H1 (cell line): ENCODE results near the gene NMRK1. TPM values are rescaled to one million over a fixed set of nuclear protein-coding genes. Genes with fewer than 3 reads are reported as not detected.

Source experiments
- CTCF ChIA-PET: fragments of 300-600 bp; sonication (Branson Sonifier 250); formaldehyde crosslinking; loops from one replicate; lab custom pipeline; 2021; ENCODE audit not compliant: partially characterized antibody; lab: Charles Lee
- POLR2A ChIA-PET: fragments of 300-600 bp; sonication (Branson Sonifier 250); formaldehyde crosslinking; loops from one replicate; lab custom pipeline; 2021; ENCODE audit warnings: inconsistent platforms; ENCODE audit not compliant: partially characterized antibody; lab: Charles Lee
- DNase-seq, 2 experiments: peaks; one replicate each; pipeline versions ENCODE4 v3.0.0 to v3.0.0-alpha.2; 2010 to 2022; ENCODE audit warnings: low spot score in 2 of 2, low read depth in 1 of 2, mixed read lengths in 1 of 2
- FAIRE-seq: peaks from 2 replicates; lab custom pipeline; 2011; peaks lifted over from hg19 to GRCh38; lab: Jason Lieb, UNC
- H2AFZ ChIP-seq: 2 replicates; pipeline ENCODE4 v1.8.1; 2012; ENCODE audit warnings: low read length, inconsistent platforms
- H2AK5ac ChIP-seq: 2 replicates; pipeline ENCODE4 v1.6.1; 2013; ENCODE audit warnings: low read depth, low read length
- H2BK120ac ChIP-seq: replicated peaks from 2 replicates; pipeline ENCODE3; 2013; ENCODE audit warnings: low read depth, low read length, inconsistent platforms
- H2BK12ac ChIP-seq: 2 replicates; pipeline ENCODE4 v1.6.1; 2013; ENCODE audit warnings: low read depth, low read length
- H2BK15ac ChIP-seq: 2 replicates; pipeline ENCODE4 v1.6.1; 2013; ENCODE audit warnings: low read length
- H2BK20ac ChIP-seq: 2 replicates; pipeline ENCODE4 v1.6.1; 2013; ENCODE audit warnings: low read length
- H2BK5ac ChIP-seq: 2 replicates; pipeline ENCODE4 v1.6.1; 2013; ENCODE audit warnings: low read depth, low read length
- H3K14ac ChIP-seq: 2 replicates; pipeline ENCODE4 v1.6.1; 2013; ENCODE audit warnings: inconsistent platforms; ENCODE audit not compliant: insufficient read length
- H3K18ac ChIP-seq: 2 replicates; pipeline ENCODE4 v1.6.1; 2013; ENCODE audit warnings: low read length; ENCODE audit errors: extremely low read depth
- H3K23ac ChIP-seq: 2 replicates; pipeline ENCODE4 v1.6.1; 2013; ENCODE audit warnings: inconsistent platforms; ENCODE audit not compliant: insufficient read length
- H3K23me2 ChIP-seq: 2 replicates; pipeline ENCODE4 v1.6.1; 2013; ENCODE audit warnings: low read depth, low read length
- H3K27ac ChIP-seq: 2 replicates; pipeline ENCODE4 v1.6.1; 2011; ENCODE audit warnings: low read depth, low read length, inconsistent platforms
- H3K27me3 ChIP-seq, 4 experiments: replicated peaks in 1 of 4; 1 replicate in 1 of 4; 2 replicates in 3 of 4; pipeline versions ENCODE4 v1.6.1 to v1.8.1; 2011 to 2013; ENCODE audit warnings: low read length in 3 of 4, mild to moderate bottlenecking in 3 of 4, inconsistent platforms in 2 of 4, mixed read lengths in 2 of 4, moderate library complexity in 1 of 4; ENCODE audit not compliant: control insufficient read depth in 3 of 4, insufficient read depth in 3 of 4; ENCODE audit errors: extremely low read depth in 1 of 4
- H3K36me3 ChIP-seq, 4 experiments: 2 replicates each; pipeline versions ENCODE4 v1.6.1 to v1.8.1; 2011 to 2013; ENCODE audit warnings: mild to moderate bottlenecking in 4 of 4, low read length in 3 of 4, moderate library complexity in 2 of 4, control low read depth in 1 of 4, inconsistent platforms in 1 of 4; ENCODE audit not compliant: insufficient read depth in 4 of 4, control insufficient read depth in 2 of 4
- H3K4ac ChIP-seq: replicated peaks from 2 replicates; pipeline ENCODE3; 2013; ENCODE audit warnings: low read length, low read depth, mixed read lengths, inconsistent platforms; ENCODE audit not compliant: insufficient read length
- H3K4me1 ChIP-seq, 4 experiments: replicated peaks in 1 of 4; 1 replicate in 1 of 4; 2 replicates in 3 of 4; pipeline versions ENCODE4 v1.6.1 to v1.8.1; 2011 to 2013; ENCODE audit warnings: low read length in 3 of 4, inconsistent platforms in 2 of 4, mixed read lengths in 1 of 4; ENCODE audit not compliant: insufficient read depth in 4 of 4, control insufficient read depth in 3 of 4
- H3K4me2 ChIP-seq, 2 experiments: 2 replicates each; pipeline versions ENCODE4 v1.6.1 to v1.8.1; 2011 to 2013; ENCODE audit warnings: low read depth in 2 of 2, low read length in 2 of 2, control low read depth in 1 of 2, inconsistent platforms in 1 of 2, mild to moderate bottlenecking in 1 of 2; ENCODE audit not compliant: insufficient read depth in 1 of 2
- H3K4me3 ChIP-seq, 4 experiments: fragments of 200-600, 300-600 bp in 1 of 4; sonication (generic), shearing (Covaris generic), sonication (Bioruptor Twin) in 1 of 4; 2 replicates each; pipeline versions ENCODE4 v1.5.1 to v1.8.1; 2011 to 2016; ENCODE audit warnings: low read length in 4 of 4, low read depth in 3 of 4, control low read depth in 2 of 4, inconsistent platforms in 2 of 4, mild to moderate bottlenecking in 2 of 4, mixed read lengths in 1 of 4, moderate library complexity in 1 of 4; ENCODE audit not compliant: insufficient read depth in 2 of 4; ENCODE audit errors: extremely low read depth in 1 of 4
- H3K56ac ChIP-seq: replicated peaks from 2 replicates; pipeline ENCODE3; 2013; ENCODE audit warnings: low read depth, mild to moderate bottlenecking, mixed read lengths, low read length, inconsistent platforms; ENCODE audit not compliant: insufficient read length
- H3K79me1 ChIP-seq: 2 replicates; pipeline ENCODE4 v1.6.1; 2013; ENCODE audit warnings: low read depth, low read length, control low read depth
- H3K79me2 ChIP-seq, 2 experiments: 2 replicates each; pipeline versions ENCODE4 v1.6.1 to v1.8.1; 2012 to 2013; ENCODE audit warnings: low read length in 2 of 2, mild to moderate bottlenecking in 2 of 2, inconsistent platforms in 1 of 2; ENCODE audit not compliant: insufficient read depth in 2 of 2, control insufficient read depth in 1 of 2
- H3K9ac ChIP-seq, 4 experiments: replicated peaks in 1 of 4; 1 replicate in 1 of 4; 2 replicates in 3 of 4; pipeline versions ENCODE4 v1.6.1 to v1.8.1; 2011 to 2013; ENCODE audit warnings: low read depth in 3 of 4, low read length in 3 of 4, control low read depth in 2 of 4, mild to moderate bottlenecking in 2 of 4, moderate library complexity in 2 of 4, inconsistent platforms in 1 of 4; ENCODE audit errors: extremely low read depth in 1 of 4
- H3K9me3 ChIP-seq, 2 experiments: 2 replicates each; pipeline versions ENCODE4 v1.6.1 to v1.8.1; 2012 to 2013; ENCODE audit warnings: mild to moderate bottlenecking in 2 of 2, moderate library complexity in 2 of 2, control low read depth in 1 of 2, inconsistent platforms in 1 of 2, low read depth in 1 of 2, low read length in 1 of 2, mixed read lengths in 1 of 2; ENCODE audit not compliant: insufficient read depth in 2 of 2
- H4K20me1 ChIP-seq, 2 experiments: replicated peaks in 1 of 2; 2 replicates each; pipeline versions ENCODE3 to v1.8.1; 2011 to 2013; ENCODE audit warnings: inconsistent platforms in 2 of 2, low read length in 2 of 2, mild to moderate bottlenecking in 1 of 2; ENCODE audit not compliant: insufficient read depth in 2 of 2, control insufficient read depth in 1 of 2
- H4K5ac ChIP-seq: 2 replicates; pipeline ENCODE4 v1.6.1; 2013; ENCODE audit warnings: low read length, low read depth, mixed read lengths, inconsistent platforms; ENCODE audit not compliant: insufficient read length
- H4K8ac ChIP-seq: 2 replicates; pipeline ENCODE4 v1.8.0; 2013; ENCODE audit warnings: mild to moderate bottlenecking, moderate library complexity, low read length, inconsistent platforms; ENCODE audit not compliant: insufficient read depth; ENCODE audit errors: extremely low read depth
- H4K91ac ChIP-seq: replicated peaks from 2 replicates; pipeline ENCODE3; 2013; ENCODE audit warnings: low read length, mixed read lengths, inconsistent platforms; ENCODE audit not compliant: insufficient read length
- ASH2L ChIP-seq: fragments of 200-600, 300-600 bp; sonication (generic); IDR thresholded peaks from one replicate; pipeline ENCODE4 v1.7.1; 2017; ENCODE audit warnings: low read length
- WGBS, 2 experiments: shearing (Covaris generic) in 1 of 2; methylation state at CpG; one replicate each; pipeline versions ENCODE4 v1.1.6 to v1.1.7; 2013 to 2015; ENCODE audit warnings: low lambda C conversion rate in 2 of 2, mixed read lengths in 2 of 2, inconsistent platforms in 1 of 2, low coverage in 1 of 2, missing lambda C conversion rate in 1 of 2; ENCODE audit not compliant: insufficient replicate concordance in 2 of 2, insufficient coverage in 1 of 2, insufficient read length in 1 of 2; ENCODE audit errors: extremely low coverage in 1 of 2, missing lambda C conversion rate in 1 of 2; 5-methylcytosine and 5-hydroxymethylcytosine counted together
- polyA plus RNA-seq, 7 experiments: library from polyadenylated mRNA; depleted of rRNA in 3 of 7; stranded (reverse) in 5 of 7; unstranded in 2 of 7; fragments of >200 nt in 5 of 7; fragments of 200-250 nt in 2 of 7; gene quantifications; 1 replicate in 5 of 7; 2 replicates in 1 of 7; 4 replicates in 1 of 7; pipeline versions ENCODE4 v1.2.1 to v1.2.3, GENCODE V29; 2011 to 2013; ENCODE audit warnings: missing spikeins in 2 of 7, mixed read lengths in 2 of 7
- total RNA-seq: library from RNA; stranded (reverse); fragmentation: NEBNext Ultra II Directional; extraction: Animal tissue kit (Norgen Biotek cat#: 25700); gene quantifications from 2 replicates; pipeline ENCODE4 v1.2.1, GENCODE V29; 2021

The NMRK1 gene
- total and polyA plus RNA-seq, 2 of the 8 experiments (the other 6 are each of a cell fraction or from before 2014, with no cell fraction given): 5.8 to 8.1 TPM

GRCh38 chr9:75096796-75097195, 8.8 kb upstream of the NMRK1 start:
- WGBS, 2 experiments: 92% methylated on average over 4 of the region's 4 CpGs; no CpG with 5 or more reads in 1 of the 2 experiments
- ChIA-PET POLR2A (no interaction called here), CTCF (interaction anchor here (1.4 to 1.9 kb wide), 2 partner anchors 89 to 94 kb away, joined by 3 to 4 read pairs; no protein-coding TSS in a partner anchor)
- Histone ChIP-seq H3K23me2 (no peaks in the 10 kb centered on the region), H3K4me2 (no peak overlapping the region), H3K79me2 (peaks cover 0 to 6% of the 10 kb centered on the region in 2 experiments; a peak in 1 of 4 replicates), H3K4me1 (peaks cover 0 to 2% (median 0%) of the 10 kb centered on the region in 4 experiments; a peak in 1 of 7 replicates), H2BK20ac (no peak overlapping the region), H3K27ac (no peak overlapping the region), H2BK5ac (no peak overlapping the region), H3K56ac (no peak overlapping the region), H3K23ac (no peak overlapping the region), H4K5ac (no peak overlapping the region), H3K36me3 (no peaks in the 10 kb centered on the region), H3K9ac (no peak overlapping the region), H4K8ac (no peak overlapping the region), H3K4ac (no peak overlapping the region), H4K91ac (no peak overlapping the region), H2AK5ac (no peak overlapping the region), H2BK12ac (no peak overlapping the region), H3K4me3 (no peak overlapping the region), H4K20me1 (no peaks in the 10 kb centered on the region), H3K9me3 (no peaks in the 10 kb centered on the region), H3K79me1 (no peaks in the 10 kb centered on the region), H3K14ac (no peak overlapping the region), H3K27me3 (no peaks in the 10 kb centered on the region), H3K18ac (no peak overlapping the region), H2AFZ (no peak overlapping the region), H2BK120ac (no peak overlapping the region), H2BK15ac (no peak overlapping the region)
- DNase-seq (no peak), FAIRE-seq (no peak)
- TF ChIP-seq ASH2L: no peak
